Fibroblast of skin of back (primary cell): ENCODE results near the gene SLITRK2. TPM values are rescaled to one million over a fixed set of nuclear protein-coding genes. Genes with fewer than 3 reads are reported as not detected.

Source experiments
- DNase-seq: peaks from one replicate; pipeline ENCODE4 v3.0.0-alpha.2; 2013
- polyA plus RNA-seq, 2 experiments: library from polyadenylated mRNA; unstranded; fragments of 120-200 nt; gene quantifications; one replicate each; pipeline ENCODE4 v1.2.1, GENCODE V29; 2013; ENCODE audit not compliant: insufficient read length in 2 of 2

Gene SLITRK2, protein sequence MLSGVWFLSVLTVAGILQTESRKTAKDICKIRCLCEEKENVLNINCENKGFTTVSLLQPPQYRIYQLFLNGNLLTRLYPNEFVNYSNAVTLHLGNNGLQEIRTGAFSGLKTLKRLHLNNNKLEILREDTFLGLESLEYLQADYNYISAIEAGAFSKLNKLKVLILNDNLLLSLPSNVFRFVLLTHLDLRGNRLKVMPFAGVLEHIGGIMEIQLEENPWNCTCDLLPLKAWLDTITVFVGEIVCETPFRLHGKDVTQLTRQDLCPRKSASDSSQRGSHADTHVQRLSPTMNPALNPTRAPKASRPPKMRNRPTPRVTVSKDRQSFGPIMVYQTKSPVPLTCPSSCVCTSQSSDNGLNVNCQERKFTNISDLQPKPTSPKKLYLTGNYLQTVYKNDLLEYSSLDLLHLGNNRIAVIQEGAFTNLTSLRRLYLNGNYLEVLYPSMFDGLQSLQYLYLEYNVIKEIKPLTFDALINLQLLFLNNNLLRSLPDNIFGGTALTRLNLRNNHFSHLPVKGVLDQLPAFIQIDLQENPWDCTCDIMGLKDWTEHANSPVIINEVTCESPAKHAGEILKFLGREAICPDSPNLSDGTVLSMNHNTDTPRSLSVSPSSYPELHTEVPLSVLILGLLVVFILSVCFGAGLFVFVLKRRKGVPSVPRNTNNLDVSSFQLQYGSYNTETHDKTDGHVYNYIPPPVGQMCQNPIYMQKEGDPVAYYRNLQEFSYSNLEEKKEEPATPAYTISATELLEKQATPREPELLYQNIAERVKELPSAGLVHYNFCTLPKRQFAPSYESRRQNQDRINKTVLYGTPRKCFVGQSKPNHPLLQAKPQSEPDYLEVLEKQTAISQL
- not detected for polyA plus RNA-seq (2013, experiment 1 of 2; ENCODE audit: insufficient read length)
- polyA plus RNA-seq (2013, experiment 2 of 2; ENCODE audit: insufficient read length), result not detected

DNA sequence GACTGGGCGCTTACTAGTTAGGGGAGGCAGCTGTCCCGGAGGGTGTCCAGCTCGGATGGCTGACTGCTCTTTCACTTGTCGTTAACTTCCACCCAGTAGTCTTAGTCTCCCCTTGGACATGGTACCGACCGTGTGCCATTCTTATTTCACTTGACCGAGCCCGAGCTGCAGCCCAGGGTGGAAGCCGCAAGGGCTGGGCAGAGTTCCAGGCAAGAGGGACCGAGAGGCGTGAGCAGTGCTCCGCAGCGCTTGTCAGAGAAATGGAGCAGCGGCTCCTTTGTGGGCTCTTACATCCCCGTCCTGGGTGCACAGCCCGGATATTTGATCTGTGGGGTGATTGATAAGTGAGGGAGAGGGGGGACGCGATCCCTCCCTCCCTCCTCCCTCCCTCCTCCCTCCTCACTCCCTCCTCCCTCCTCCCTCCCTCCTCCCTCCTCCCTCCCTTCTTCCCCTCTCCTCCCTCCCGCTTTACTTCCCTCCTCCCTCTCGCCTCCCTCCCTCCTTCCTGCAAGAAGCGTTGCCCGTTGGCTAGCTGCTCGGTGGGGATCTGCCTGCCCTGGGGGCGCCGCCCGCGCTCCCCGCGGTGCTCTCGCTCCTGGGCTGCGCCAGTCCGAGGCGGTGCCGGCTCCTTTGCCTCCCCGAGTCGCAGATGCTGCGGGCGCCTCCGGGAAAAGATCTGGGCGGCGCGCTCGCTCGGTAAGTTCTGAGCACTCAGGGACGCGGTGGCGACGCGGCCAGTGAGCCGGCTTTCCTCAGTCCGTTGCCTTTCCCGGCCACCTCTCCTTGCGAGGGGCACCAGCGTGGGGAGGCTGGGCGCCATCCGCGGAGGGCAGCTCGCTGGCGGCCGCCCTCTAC lies at the start of gene SLITRK2:
Gene SLITRK2 (plus strand): TSS at position 499 of the 855 bp plus-strand sequence. CDS start 4,597 bp downstream, outside the sequence.
- DNase-seq, result no peak

DNA sequence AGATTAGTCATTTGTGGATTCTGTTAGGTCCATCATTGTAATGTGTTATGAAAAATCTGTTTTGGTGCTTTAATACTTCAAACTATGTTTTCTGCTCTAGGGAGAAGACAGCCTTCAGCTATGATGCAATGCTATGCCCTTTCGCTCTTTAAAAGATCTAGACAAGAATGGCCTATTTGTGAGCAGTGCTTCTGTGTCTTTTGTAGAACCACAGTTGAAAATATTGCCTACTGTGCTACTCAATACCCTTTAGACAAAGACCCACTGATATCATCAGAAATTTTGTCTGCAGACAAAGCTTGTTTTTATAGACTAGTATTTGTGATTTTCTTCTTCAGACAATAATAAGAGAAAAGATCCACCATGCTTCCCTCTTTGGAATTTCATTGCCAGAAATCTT lies 44.6 kb upstream of the SLITRK2 start:
- DNase-seq, result no peak

DNA sequence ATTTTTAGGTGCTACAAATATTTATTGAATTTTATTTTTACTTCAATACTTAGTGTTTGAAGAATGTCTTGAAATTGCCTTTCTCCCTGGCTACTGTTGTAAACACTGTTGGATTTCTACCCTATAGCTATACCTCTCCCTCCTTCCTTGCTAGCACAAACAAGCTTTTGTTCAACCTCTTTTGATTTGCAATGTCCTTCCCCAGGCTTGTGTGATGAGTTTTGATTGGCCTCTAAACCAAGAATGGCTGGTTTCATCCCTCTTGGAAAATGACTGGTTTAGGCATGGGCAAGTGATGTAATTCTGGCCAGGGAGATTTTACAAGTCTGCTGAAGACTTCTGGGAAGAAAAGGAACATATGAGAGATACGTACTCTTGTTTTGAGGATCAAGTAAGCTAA lies 25.3 kb upstream of the SLITRK2 start:
- DNase-seq, result no peak

GRCh38 chrX:145803508-145803907 lies 14.1 kb upstream of the SLITRK2 start:
- no peak for DNase-seq

DNA sequence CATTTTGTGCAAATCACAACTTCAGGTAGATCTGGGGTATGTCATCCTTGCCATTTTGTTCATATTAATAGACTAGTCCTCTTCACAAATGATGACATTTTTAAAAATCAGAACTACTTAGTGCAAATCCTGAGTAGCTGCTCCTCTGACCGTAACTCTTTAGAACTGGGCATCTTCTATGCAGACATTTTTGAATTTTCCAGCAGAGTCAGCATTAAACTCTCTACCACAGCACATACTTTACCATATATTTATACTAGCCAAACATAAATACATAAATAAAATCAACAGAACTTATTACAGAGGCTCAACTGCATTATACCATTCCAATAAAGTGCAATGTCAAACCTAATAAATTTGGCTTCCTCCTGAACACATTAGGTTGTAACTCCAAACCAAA lies 4.5 kb upstream of the SLITRK2 start:
- DNase-seq, result no peak

- DNase-seq, result no peak
Measured at GRCh38 chrX:145816601-145817315, 871 bp upstream of the SLITRK2 start.

- no peak for DNase-seq
Measured at GRCh38 chrX:145818186-145819113, 821 bp downstream of the SLITRK2 start.

GRCh38 chrX:145820825-145821224 lies 3.2 kb downstream of the SLITRK2 start:
- no peak for DNase-seq

DNA sequence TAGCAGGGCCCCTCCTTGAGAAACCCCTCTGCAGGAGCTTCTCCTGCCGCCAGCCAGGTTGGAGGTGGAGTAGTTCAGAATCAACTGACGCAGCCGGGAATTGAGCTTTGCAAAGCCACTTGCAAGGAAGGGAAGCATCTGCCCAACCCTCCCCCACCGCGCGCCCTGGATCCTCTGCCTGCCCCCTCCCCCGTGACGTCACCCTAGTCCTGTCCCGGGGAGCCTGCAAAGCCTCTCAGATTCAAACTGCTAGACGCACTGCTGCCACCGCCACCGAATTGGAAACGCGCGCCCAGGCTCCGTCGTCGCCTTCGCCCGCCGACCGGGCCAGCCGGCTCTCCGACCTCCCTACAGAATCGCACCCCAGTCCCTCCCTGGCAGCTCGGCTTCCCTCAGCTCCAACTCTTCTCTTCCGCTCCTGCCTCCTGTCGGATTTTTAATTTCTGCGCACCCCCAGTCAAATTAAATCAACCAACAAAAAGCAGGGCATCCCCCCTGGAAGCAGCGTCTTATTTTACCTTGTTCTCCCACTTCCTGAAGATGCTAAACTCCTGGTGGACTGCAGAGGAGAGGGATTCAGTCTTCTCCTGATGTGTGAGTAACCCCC lies 3.8 kb downstream of the SLITRK2 start:
- no peak for DNase-seq

DNA sequence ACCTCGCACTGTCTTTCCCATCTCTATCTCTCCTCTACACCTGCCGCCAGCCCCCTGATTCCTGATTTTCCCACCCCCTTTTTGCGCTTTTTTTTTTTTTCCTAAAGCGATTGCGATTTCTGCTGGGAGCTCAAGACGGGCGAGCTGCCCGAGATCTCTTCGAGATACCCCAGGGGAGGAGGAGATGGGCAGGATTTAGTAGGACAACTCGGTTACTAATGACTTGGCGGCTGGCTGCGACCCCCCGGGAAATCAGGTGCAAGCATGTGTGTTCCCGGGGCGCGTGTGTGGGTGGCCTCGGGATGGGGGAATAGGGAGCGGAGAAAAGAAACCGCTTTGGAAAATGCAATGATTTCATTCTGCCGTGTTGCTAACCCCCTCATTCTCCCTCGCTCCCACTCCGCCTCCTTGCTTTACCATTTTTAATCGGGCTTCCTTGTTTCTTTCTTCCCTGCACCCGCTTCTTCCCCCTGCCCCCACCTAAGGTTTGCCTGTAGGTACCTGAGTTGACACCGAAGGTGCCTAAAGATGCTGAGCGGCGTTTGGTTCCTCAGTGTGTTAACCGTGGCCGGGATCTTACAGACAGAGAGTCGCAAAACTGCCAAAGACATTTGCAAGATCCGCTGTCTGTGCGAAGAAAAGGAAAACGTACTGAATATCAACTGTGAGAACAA lies 4.4 kb downstream of the SLITRK2 start:
- DNase-seq, result no peak

- DNase-seq, result no peak
Measured at GRCh38 chrX:145823132-145823531, 5.5 kb downstream of the SLITRK2 start.

- no peak for DNase-seq
Measured at GRCh38 chrX:145825896-145826295, 8.3 kb downstream of the SLITRK2 start.

GRCh38 chrX:145826466-145826865 lies 8.8 kb downstream of the SLITRK2 start:
- no peak for DNase-seq

GRCh38 chrX:145832796-145833195 lies 15.2 kb downstream of the SLITRK2 start:
- no peak for DNase-seq

GRCh38 chrX:145840531-145840930 lies 22.9 kb downstream of the SLITRK2 start:
- no peak for DNase-seq

GRCh38 chrX:145843146-145843904 lies 25.7 kb downstream of the SLITRK2 start:
- DNase-seq, result no peak

DNA sequence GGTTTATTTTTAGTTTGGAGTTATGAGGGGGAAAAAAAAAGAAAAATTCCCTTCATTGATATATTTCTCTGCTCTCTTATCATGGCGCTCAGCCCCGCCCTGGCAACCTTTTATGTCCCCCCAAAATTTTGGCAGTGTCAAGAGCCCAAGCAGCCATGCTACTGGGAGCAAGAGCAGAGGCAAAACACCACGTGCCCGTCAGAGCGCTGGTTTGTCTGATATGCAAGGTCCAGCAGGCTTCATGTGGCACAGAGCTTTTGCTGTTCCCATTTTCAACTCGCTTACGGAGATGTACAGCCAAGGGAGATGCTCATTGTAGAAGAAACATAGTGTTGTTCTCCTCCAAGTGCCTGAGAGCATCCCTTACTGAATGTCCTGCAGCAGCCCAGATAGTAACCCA lies 27.3 kb downstream of the SLITRK2 start:
- DNase-seq, result no peak

DNA sequence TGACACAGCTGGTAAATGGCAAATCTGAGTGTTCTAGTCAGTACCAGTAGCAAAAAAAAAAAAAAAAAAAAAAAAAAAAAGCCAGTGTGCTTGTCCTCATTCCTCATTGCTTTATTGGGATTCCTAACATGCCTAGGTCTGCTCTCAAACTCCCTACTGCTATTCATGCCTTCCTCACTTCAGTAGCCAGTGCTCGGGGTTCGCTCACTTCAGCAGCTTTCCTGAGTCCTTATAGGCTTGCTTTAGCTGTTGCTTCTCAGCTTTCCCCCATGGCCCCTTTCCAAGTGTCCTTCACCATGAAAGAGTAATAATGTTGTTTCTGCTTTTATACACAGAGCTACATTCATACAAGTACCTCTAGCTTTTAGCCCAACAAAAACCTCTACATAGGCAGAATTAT lies 30.8 kb downstream of the SLITRK2 start:
- no peak for DNase-seq

DNA sequence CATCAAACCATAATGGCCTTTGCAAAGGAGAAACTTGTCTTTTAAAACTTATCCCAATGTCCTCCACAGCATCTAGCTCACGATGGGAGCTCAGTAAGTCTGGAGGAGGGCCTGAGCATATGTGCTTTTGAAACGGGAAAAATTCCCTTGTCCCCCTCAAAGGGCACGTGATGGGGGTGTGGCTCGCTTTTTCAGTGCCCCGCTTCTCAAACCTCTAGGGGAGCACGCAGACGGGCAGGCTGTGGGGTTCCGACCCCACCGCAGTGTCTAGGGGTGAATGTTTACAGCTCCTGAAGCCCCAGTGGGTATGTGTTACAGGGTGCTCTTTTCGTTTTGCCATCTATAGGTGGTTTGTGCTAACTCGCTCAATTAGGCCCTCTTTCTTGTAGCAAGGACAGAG lies 31.2 kb downstream of the SLITRK2 start:
- DNase-seq, result no peak
